OCI-LY7 (cell line): ENCODE data around the gene SLC39A13. TPM values are rescaled to one million over a fixed set of nuclear protein-coding genes. Genes with fewer than 3 reads are reported as not detected.

Source experiments
- BruUV-seq: library from RNA; stranded (reverse); fragments of 400-500 nt; replicated peaks from 2 replicates; lab custom pipeline; 2021; lab: Mats Ljungman, UMichigan
- CTCF ChIA-PET: fragments of 300-600 bp; sonication (Branson Sonifier 250); formaldehyde crosslinking; loops from one replicate; lab custom pipeline; 2022; ENCODE audit warnings: antibody characterized with exemption; ENCODE audit not compliant: unreplicated experiment; lab: Charles Lee
- POLR2A ChIA-PET: fragments of 300-600 bp; sonication (Branson Sonifier 250); formaldehyde crosslinking; loops from one replicate; lab custom pipeline; 2022; ENCODE audit warnings: antibody characterized with exemption; lab: Charles Lee
- DNase-seq: peaks from one replicate; pipeline ENCODE4 v3.0.0-alpha.2; 2015; ENCODE audit warnings: low spot score
- H2AFZ ChIP-seq: fragments of 200-600 bp; sonication (generic), shearing (Covaris generic); 2 replicates; pipeline ENCODE4 v1.6.1; 2014; ENCODE audit warnings: mild to moderate bottlenecking, antibody characterized with exemption, low read length, moderate library complexity
- H3K27ac ChIP-seq: fragments of 200-600 bp; sonication (generic); 2 replicates; pipeline ENCODE4 v1.5.1; 2014; ENCODE audit warnings: mixed run types, low read depth, mild to moderate bottlenecking, moderate library complexity, low read length, inconsistent platforms; ENCODE audit not compliant: poor library complexity, severe bottlenecking
- H3K36me3 ChIP-seq: fragments of 200-600 bp; sonication (generic); 2 replicates; pipeline ENCODE4 v1.6.1; 2014; ENCODE audit warnings: mild to moderate bottlenecking, antibody characterized with exemption, low read length, moderate library complexity, mixed read lengths; ENCODE audit not compliant: insufficient read depth
- H3K4me1 ChIP-seq: fragments of 200-600 bp; sonication (generic); 2 replicates; pipeline ENCODE4 v1.5.1; 2014; ENCODE audit warnings: mild to moderate bottlenecking, low read length; ENCODE audit not compliant: insufficient read depth, poor library complexity, severe bottlenecking
- H3K4me2 ChIP-seq: fragments of 200-600 bp; sonication (generic); 2 replicates; pipeline ENCODE4 v1.6.1; 2014; ENCODE audit warnings: mild to moderate bottlenecking, low read length
- H3K4me3 ChIP-seq: fragments of 200-600 bp; sonication (generic); 2 replicates; pipeline ENCODE4 v1.5.1; 2014; ENCODE audit warnings: mild to moderate bottlenecking, low read depth, low read length; ENCODE audit not compliant: poor library complexity, severe bottlenecking
- H3K79me2 ChIP-seq: fragments of 200-600 bp; sonication (generic); 2 replicates; pipeline ENCODE4 v1.6.1; 2016; ENCODE audit warnings: low read depth, mild to moderate bottlenecking, low read length, moderate library complexity, mixed read lengths; ENCODE audit not compliant: insufficient read depth
- H3K9me2 ChIP-seq: fragments of 200-600 bp; sonication (generic); 2 replicates; pipeline ENCODE4 v1.6.1; 2016; ENCODE audit warnings: mild to moderate bottlenecking, low read length, mixed read lengths; ENCODE audit not compliant: insufficient read depth
- H3K9me3 ChIP-seq: fragments of 200-600 bp; sonication (generic); 2 replicates; pipeline ENCODE4 v1.6.1; 2014; ENCODE audit warnings: mild to moderate bottlenecking, mixed run types, low read length, mixed read lengths
- H4K20me1 ChIP-seq: fragments of 200-600 bp; sonication (generic); 2 replicates; pipeline ENCODE4 v1.6.1; 2014; ENCODE audit warnings: mild to moderate bottlenecking, antibody characterized with exemption, low read length, moderate library complexity, mixed read lengths; ENCODE audit not compliant: insufficient read depth
- EZH2phosphoT487 ChIP-seq: fragments of 200-600 bp; sonication (generic); IDR thresholded peaks from 2 replicates; pipeline ENCODE4 v1.6.1; 2018; ENCODE audit warnings: low read depth, borderline replicate concordance, mild to moderate bottlenecking, mixed run types, antibody characterized with exemption, low read length, moderate library complexity, mixed read lengths
- intact Hi-C: fragments of 100-400 bp; cut with micrococcal nuclease; formaldehyde crosslinking; loops from one replicate; pipeline ENCODE4 v1.10.0; 2022; ENCODE audit not compliant: unreplicated experiment
- total RNA-seq, 2 experiments: library from RNA; depleted of rRNA in 1 of 2; stranded (reverse); fragments of >200 nt in 1 of 2; shearing (Covaris generic) in 1 of 2; gene quantifications; 2 replicates each; pipeline ENCODE4 v1.2.3, GENCODE V29; 2014 to 2022
- TF ChIP-seq, protein P1 (sequence below): fragments of 200-600 bp; sonication (generic); conservative IDR thresholded peaks from 2 replicates; pipeline ENCODE4 v1.5.1; 2014; ENCODE audit warnings: mild to moderate bottlenecking, antibody characterized with exemption, low read length, moderate library complexity, mixed read lengths

SLC39A13 gene
- total RNA-seq, 2 experiments from 2014 or later, result 30.5 to 31.8 TPM

DNA sequence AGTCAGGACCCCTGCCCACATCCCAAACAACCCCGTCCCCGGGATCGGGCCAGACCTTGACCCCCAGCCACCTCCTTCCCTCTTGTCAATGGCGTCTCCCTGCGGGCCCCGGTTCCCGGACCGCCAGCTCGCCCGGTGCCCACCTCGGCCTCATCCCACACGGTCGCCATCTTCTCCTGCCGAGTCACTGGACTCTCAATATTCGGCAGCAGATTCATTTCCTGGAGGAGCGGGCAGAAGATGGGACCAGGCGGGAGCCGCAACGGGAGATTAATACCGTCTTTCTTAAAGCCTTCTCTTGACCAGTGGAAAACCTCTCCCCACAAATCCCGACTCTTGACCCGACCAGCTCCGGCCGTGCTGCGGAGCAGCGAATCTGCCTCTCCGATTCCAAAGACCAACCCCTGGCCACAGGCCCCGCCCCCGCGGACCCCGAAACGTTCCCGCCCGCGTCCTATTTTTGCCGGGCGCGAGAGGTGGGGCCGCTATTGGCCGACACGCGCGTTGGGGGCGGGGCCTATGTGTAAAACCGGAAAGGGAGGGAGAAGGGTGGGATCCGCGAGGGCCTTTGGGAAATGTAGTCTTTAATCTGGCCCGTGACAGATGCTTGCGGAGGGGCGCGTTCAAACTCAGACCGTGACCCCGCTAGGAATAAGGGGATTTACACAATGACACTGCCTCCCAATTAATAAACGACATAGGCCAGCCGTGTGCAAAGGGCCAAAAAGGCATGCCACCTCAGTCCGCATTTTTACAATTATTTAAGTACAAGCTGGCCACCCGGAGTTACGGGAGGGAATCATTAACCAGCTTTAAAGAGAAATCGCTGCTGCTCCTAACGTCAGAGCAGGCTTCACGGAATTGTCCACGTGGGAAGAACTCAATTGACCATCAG, 17.9 kb downstream of the SLC39A13 start, which contains the start of gene PSMC3:
TSS of gene PSMC3 (minus strand) at position 378 of the 895 bp plus-strand sequence. CDS start at position 218, 160 bp downstream.
- peaks cover 17% of the 10 kb centered on the region for H3K4me1 ChIP-seq
- no peaks in the 10 kb centered on the region for H3K9me3 ChIP-seq
- peak within 1 kb of the TSS; percentile 88 for H3K4me3 ChIP-seq
- intact Hi-C loops, result loop anchor here (1.0 kb wide), 1 partner anchor 157 kb away; no protein-coding TSS in a partner anchor
- H3K79me2 ChIP-seq, result peaks cover 19% of the 10 kb centered on the region
- peak within 1 kb of the TSS; percentile 47 for H3K27ac ChIP-seq
- DNase-seq, result peak; percentile 99
- H3K9me2 ChIP-seq, result no peaks in the 10 kb centered on the region
- BruUV-seq, result no TSS peak
- peaks cover 42% of the 10 kb centered on the region for H3K36me3 ChIP-seq
- TF ChIP-seq EZH2phosphoT487, result no peak
- TF ChIP-seq, protein P1, sequence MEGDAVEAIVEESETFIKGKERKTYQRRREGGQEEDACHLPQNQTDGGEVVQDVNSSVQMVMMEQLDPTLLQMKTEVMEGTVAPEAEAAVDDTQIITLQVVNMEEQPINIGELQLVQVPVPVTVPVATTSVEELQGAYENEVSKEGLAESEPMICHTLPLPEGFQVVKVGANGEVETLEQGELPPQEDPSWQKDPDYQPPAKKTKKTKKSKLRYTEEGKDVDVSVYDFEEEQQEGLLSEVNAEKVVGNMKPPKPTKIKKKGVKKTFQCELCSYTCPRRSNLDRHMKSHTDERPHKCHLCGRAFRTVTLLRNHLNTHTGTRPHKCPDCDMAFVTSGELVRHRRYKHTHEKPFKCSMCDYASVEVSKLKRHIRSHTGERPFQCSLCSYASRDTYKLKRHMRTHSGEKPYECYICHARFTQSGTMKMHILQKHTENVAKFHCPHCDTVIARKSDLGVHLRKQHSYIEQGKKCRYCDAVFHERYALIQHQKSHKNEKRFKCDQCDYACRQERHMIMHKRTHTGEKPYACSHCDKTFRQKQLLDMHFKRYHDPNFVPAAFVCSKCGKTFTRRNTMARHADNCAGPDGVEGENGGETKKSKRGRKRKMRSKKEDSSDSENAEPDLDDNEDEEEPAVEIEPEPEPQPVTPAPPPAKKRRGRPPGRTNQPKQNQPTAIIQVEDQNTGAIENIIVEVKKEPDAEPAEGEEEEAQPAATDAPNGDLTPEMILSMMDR, result no peak
- CTCF ChIA-PET, result interaction anchor here (0.5 to 0.6 kb wide), 2 partner anchors 28 to 154 kb away, joined by 4 read pairs; no protein-coding TSS in a partner anchor
- POLR2A ChIA-PET, result interaction anchor here (0.6 to 1.2 kb wide), 5 partner anchors 9 to 498 kb away, joined by 3 to 6 read pairs (median 3); partner anchors contain the start of gene SLC39A13
- peak within 1 kb of the TSS; percentile 93 for H2AFZ ChIP-seq
- peak within 1 kb of the TSS; percentile 100 for H3K4me2 ChIP-seq
- H4K20me1 ChIP-seq, result no peaks in the 10 kb centered on the region

DNA sequence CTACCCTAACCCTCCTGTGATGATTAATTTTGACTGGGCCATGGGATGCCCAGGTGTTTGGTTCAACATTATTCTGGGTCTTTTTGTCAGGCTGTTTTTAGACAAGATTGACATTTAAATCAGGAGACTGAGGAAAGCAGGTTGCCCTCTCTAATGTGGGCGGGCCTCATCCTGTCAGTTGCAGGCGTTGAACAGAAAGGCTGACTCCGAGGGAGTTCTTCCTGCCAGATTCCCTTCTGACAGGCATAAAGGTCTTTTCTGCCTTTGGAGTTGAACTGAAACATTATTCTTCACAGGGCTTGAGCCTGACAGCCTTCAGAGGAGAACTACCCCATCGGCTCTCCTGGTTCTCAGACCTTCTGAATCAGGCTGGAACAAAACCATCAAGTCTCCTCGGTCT, 22.1 kb downstream of the SLC39A13 start:
- no peaks in the 10 kb centered on the region for H4K20me1 ChIP-seq
- peaks cover 6% of the 10 kb centered on the region for H3K4me1 ChIP-seq
- peaks cover 6% of the 10 kb centered on the region for H3K79me2 ChIP-seq
- H3K4me2 ChIP-seq, result no peak overlapping the region
- intact Hi-C loops, result no loop called here
- no peaks in the 10 kb centered on the region for H3K9me3 ChIP-seq
- ChIA-PET POLR2A (no interaction called here), CTCF (no interaction called here)
- H3K9me2 ChIP-seq, result no peaks in the 10 kb centered on the region
- no TSS peak for BruUV-seq
- H3K27ac ChIP-seq, result no peak overlapping the region
- H3K4me3 ChIP-seq, result no peak overlapping the region
- TF ChIP-seq EZH2phosphoT487, result no peak
- TF ChIP-seq, protein P1, result no peak
- no peak for DNase-seq
- H2AFZ ChIP-seq, result no peak overlapping the region
- H3K36me3 ChIP-seq, result peaks cover 1% of the 10 kb centered on the region; the same call in 1 of the 2 replicates
